Dedifferentiated amniotic fluid mesenchymal stem cell (primary cell): ENCODE results near the gene CHST3.
"Not testable (repeated sequence)": the region's sequence is repeated elsewhere in the genome, so short reads cannot be mapped to it uniquely, and the experiment has no call there.

Source experiments
- DNase-seq: peaks from one replicate; pipeline ENCODE4 v3.0.0-alpha.2; 2016; ENCODE audit errors: extremely low spot score

The CHST3 gene

DNA sequence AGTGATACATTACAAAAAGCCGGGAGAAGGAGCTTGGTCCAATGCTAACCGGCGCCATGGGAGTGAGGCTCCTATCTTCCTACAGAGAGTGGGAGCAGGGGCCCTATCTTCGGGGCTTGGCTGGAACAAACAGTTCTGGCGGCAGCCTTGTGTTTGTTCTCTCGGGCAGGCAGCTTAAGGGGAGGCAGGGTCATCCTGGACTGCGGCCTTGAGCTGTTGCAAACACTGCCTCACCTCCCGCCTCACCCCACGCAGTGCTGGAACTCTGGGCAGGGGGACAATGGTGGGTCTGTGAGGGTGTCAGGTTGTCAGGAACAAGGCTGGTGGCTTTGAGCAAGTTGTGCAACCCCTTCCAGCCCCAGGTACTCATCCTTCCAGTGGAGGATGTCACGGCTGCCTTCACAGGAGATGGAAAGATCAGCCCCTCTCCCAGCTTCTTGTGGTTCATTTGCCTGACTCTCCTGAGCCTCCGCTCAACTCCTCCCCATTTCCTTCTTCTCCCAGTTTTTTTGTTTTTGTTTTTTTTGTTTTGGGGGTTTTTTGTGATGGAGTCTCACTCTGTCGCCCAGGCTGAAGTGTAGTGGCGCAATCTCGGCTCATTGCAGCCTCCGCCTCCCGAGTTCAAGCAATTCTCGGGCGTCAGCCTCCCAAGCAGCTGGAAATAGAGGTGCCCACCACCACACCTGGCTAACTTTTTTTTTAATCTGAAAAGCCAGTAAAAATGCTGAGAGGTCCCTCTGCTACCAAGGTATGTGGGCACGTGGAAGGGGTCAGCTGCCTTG, 66.8 kb downstream of the CHST3 start:
- no peak for DNase-seq

DNA sequence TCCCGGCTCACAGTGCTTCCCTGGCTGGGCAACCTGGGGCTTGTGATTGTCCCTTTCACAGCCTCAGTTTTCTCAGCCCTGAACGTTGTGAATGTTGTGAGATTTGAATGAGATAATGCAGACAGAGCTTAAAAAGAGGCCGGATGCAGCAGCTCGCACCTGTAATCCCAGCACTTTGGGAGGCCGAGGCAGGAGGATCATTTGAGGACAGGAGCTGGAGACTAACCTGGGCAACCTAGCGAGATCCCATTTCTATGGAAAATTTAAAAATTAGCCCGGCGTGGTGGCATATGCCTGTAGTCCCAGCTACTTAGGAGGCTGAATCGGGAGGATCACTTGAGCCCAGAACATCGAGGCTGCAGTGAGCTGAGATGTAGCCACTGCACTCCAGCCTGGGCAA, 67.5 kb downstream of the CHST3 start:
- no peak for DNase-seq

DNA sequence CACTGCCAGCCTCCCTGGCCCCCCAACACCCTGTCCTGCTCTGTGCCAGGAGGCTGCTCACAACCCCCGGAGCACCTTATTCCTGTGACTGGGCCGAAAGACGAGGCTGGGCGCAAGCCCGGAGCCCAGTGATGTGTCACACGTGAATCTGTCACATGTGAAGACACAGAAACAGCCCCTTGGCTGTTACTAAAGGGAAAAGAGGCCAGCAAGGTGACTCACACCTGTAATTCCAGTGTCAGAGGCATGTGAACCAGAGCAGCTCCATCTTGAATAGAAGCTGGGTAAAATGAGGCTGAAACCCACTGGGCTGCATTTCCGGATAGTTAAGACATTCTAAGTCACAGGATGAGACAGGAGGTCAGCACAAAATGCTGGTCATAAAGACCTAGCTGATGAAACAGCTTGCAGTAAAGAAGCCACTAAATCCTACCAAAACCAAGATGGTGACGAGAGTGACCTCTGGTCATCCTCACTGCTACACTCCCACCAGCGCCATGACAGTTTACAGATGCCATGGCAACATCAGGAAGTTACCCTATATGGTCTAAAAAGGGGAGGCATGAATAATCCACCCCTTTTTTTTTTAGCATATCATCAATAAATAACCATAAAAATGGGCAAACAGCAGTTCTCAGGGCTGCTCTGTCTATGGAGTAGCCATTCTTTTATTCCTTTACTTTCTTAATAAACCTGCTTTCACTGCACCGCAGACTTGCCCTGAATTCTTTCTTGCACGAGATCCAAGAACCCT, 68.4 kb downstream of the CHST3 start:
- not testable (repeated sequence) for DNase-seq

GRCh38 chr10:72034040-72034499, 69.9 kb downstream of the CHST3 start:
- no peak for DNase-seq

DNA sequence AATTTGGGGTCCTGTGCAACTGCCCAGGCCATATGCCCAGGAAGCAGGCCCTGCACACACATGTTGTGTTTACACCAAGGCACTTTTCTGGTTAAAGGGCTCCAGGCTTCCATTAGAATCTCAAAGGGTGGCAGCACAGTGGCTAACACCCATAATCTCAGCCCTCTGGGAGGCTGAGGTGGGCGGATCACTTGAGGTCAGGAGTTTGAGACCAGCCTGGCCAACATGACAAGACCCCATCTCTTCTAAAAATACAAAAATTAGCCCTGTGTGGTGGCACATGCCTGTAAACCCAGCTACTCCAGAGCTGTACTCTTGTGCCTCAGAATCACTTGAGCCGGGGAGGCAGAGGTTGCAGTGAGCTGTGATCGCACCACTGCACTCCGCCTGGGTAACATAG, 70.6 kb downstream of the CHST3 start:
- no peak for DNase-seq

DNA sequence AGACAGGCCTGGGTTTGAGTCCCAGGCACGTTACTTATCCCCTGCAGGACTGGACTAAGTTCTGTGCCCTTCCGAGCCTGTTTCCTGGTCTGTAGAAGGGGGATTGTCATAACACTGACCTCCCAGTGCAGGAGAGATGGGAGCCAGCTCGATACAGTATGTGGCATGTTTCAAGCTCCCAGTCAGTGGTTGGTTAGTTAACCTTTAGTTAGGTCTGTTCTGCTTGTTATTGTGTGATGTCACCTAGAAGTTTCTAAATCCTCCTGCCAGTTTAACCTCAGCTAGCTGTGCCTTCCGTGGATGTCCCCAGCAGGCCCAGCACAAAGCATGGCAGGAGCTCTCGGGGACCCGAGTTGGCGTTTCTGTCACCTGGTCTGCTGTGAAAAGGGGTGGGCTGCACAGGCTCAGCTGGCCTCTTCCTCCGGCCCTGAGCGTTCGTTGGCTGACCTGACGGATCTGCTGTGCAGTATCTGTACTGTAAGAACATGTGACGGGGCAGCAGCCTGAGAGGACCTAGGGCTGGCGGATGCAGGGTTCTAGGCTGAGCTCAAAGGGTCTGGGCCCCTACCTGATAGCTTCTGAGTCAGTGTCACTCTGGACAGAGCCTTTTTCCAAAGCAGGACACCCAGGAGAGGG, 71.2 kb downstream of the CHST3 start:
- no peak for DNase-seq

GRCh38 chr10:72037266-72037665, 73.1 kb downstream of the CHST3 start:
- no peak for DNase-seq

DNA sequence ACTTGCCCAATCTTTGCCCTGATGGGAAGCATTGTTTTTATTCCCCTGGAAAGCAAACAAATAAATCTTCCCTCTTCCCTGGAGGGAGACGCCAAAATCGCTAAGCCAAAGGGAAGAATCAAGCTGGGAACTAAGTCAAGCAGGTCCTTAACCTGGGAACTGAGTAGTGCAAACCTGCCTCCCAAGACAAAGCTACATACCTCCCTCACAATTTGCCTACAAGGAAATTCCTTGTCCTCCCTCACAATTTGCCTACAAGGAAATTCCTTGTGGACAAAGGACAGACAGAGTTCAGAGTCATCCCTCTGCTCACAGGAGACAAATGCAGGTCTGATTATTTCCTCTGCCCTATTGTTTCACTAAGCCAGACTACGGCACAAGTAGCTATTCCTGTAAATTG, 73.6 kb downstream of the CHST3 start:
- no peak for DNase-seq

DNA sequence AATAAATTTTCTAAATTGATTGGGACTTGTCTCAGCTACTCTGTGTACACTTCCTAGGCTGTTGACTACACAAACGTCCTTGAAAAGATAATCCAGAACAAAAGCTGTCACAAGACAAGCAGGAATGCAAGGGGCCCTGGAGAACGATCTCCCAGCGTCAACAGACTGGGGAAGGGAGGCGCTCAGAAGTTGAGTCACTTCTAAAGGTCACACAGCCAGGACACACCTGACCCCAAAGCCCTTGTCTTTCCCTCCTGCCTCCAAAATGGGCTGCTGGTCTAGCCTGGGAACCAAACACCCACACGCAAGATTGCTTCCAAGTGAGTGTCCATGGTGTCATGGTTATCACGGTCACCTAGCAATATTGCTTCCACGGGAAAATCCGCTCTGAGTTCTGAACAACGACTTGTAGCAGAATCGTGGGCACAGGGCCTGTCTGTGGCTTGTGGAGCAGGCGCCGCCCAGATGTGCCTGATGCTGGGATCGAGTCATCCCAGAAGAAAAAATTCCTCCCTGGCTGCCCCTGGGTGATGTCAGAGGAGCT, 74.3 kb downstream of the CHST3 start:
- peak; percentile 35 for DNase-seq

DNA sequence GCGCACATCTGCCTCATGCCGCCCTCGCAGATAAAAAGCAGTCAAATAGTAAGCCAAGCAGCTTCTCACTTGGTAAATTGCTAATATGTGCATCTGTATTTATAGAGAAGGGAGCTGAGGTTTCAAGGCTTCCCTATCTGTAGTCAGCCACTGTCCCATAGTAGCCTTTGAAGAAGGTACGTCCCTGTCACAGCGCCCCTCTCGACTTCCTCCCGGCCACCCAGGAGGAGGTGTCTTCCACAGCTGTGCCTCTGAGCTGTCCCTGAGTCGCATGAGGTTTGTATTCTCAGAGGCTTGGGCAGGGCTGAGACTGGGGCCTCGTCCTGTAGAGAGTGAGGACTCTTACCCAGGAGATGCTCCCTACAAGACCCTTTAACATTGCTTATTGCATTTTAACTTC, 75.2 kb downstream of the CHST3 start:
- DNase-seq, result no peak

DNA sequence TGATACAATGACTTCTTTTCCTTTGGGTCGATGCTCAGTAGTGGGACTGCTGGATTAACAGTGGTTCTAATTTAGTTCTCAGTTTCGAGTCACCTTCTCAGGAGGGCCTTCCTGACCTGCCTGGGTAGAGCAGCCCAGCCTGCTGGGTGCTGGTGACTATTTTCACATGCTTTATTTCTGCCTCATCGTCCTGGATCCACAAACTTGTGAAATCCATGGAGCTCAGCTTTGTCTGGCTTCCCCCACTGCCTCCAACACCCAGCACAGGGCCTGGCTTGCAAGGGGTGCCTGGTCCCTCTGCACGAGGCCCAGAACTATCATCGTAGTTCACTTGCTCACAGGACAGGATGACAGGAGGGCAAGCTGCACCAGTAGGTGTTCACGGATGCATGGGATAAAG, 77.3 kb downstream of the CHST3 start:
- DNase-seq, result no peak

- no peak for DNase-seq
These were observed 79.0 kb downstream of the CHST3 start for GRCh38 chr10:72043016-72043834.

DNA sequence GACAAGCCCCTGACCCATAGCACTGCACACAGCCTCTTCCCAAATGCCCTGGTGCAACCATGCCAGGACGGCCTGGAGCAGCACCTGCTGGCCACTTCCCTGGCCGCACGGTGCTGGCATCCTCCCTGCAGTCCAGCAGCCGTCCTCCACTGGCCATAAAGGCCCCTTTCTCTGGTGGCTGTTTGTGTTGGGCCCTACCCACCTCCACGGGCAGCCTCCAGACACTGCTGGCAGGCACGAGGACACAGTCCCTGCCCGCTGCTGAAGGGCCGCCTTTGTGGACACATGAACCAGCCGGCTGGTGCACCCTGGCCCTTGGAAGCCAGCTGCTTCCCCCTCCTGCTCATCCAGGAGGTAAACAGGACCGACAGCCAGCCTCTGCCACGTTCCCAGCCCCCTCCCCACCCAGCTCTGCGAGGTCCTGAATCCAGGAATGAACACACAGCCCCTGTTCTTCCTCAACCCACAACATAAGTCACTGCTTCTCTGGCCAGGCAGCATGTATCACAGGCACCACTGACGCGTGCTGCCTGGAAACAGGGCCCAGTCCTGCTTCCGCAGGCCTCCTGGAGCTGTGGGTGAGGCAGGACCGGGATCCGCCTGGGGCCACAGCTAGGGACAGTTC, 80.3 kb downstream of the CHST3 start:
- DNase-seq, result no peak

- no peak for DNase-seq
These were observed 81.4 kb downstream of the CHST3 start for GRCh38 chr10:72045586-72045985.

DNA sequence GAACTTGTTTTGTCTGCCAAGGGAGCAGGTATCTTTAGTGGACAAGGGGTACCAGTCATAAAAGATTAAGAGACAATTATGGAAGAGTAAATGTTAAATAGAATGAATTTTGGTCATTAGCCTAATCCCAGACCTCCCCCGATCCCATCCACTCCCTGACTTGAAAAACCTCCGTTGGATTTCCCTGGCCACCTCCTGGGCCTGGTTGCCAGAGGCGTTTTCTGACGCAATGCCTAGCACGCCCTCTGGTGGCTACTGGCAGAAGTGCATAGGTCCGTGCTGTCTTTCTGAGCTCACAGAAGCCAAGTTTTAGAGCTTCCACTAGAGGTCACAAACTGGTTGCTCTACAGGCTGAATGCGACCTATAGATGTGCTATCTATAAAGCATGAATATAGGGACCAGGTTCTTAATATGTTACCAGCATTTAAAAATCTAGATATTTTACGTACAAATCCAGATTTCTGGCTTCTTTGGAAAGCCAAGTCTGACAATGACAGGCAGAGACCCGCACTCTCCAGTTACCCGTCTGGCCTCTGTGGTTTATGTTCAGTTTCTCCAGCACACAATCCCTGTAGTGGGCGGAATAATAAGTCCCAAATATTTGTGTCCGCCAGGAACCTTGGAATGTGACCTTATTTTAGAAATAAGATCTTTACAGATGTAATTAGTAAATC, 84.4 kb downstream of the CHST3 start:
- DNase-seq, result peak; percentile 94

- no peak for DNase-seq
These were observed 85.3 kb downstream of the CHST3 start for GRCh38 chr10:72049472-72049871.

DNA sequence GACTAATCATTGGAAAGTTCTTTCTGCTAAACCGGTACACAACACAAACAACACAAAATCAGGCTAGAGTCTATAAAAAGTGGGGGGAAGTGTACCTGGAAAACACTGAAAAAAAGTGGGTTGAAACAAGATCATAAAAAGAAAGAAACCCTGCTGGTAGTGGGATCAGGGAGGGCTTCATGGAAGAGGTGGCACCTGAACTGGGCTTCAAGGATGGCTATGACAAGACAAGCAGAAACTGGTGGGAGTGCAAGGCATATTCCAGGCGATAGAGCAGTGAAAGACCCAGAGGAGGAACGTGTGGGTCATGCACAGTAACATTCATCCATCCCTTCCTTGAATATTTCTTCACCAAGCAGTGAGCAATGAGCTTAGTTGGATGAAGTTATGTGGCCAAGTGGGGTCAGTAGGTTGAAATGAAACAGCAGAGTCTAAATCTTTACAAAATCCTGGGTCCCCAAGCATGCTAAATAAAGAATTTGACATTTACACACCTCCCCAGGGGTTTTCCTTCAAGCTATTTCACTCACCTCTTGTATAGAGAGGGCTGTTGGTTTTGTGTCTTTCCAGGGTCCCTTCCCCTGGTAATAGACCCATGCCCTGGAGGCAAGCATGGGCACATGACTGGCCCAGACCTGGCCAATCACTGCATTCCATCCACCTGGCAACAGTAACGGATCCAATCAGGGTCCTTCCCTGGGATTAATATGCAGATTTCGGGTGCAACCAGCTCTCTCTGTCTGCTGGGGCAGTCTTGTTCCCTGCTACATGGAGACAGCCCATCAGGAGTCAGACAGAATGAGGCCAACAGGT, 86.0 kb downstream of the CHST3 start:
- DNase-seq, result no peak

GRCh38 chr10:72050873-72051272, 86.7 kb downstream of the CHST3 start:
- no peak for DNase-seq

DNA sequence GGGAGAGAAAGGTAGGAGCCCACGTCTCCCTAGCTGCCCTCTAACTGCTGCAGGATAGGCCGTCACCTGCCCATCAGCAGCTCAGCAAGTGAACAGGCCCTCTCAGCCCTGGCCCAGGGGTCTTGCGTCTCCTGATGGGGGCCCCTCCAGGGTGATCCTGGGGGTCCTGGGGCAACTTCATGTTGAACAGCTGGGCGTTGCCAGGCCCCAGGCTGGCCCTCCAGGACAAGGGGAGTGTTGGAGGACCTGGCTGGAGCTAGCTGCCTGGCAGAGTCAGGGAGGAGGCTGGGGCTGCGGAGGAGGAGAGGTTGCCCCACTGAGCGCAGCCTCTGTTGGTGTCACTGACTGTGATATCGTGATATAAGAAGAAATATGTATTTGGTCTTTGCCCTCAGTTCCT, 89.5 kb downstream of the CHST3 start:
- no peak for DNase-seq

DNA sequence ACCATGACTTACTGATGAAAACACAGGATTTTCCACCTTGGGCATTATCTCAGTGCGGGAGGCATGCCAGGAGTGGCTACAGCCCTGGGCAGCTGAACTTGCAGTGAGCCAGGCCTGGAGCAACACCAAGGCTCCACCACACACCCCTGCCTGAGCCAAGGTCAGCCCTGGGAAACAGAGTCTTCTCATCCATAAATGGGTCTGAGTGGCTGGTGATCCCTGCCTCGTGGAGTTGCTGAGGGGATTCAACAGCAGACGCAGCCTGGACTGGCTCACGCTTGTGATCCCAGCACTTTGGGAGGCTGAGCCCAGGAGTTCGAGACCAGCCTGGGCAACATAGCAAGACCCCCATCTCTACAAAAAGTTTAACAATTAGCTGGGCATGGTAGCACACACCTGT, 91.9 kb downstream of the CHST3 start:
- DNase-seq, result no peak
